Heart right ventricle (tissue), 16 donors: Measurements from ENCODE around the gene TRIM8. TPM values are rescaled to one million over a fixed set of nuclear protein-coding genes. Genes with fewer than 3 reads are reported as not detected.
A peak's percentile ranks its signal among the peaks of the same experiment; 100 is the strongest.

ENCODE experiments used
- ATAC-seq, 8 donors: fragments of 200-7000 bp; cut with Tn5 transposase; one replicate each; pipeline ENCODE4 v1.9.1; 2020; ENCODE audit warnings: mild to moderate bottlenecking in 8 of 8, moderate library complexity in 8 of 8, moderate number of reproducible peaks in 1 of 8
- DNase-seq, 2 donors: peaks; one replicate each; pipeline ENCODE4 v3.0.0-alpha.2; 2020
- H3K27ac ChIP-seq, 10 donors: fragments of 200-600 bp; sonication (generic) in 2 of 10; one replicate each; pipeline versions ENCODE4 v1.5.0 to v1.8.0; 2020 to 2022; ENCODE audit warnings: mild to moderate bottlenecking in 3 of 10
- H3K27me3 ChIP-seq, 7 donors: fragments of 200-600 bp; one replicate each; pipeline ENCODE4 v1.8.0; 2021 to 2022; ENCODE audit warnings: mild to moderate bottlenecking in 2 of 7
- H3K36me3 ChIP-seq, 9 donors: fragments of 200-600 bp; sonication (generic) in 1 of 9; one replicate each; pipeline versions ENCODE4 v1.5.0 to v1.8.0; 2020 to 2022; ENCODE audit warnings: mild to moderate bottlenecking in 2 of 9
- H3K4me1 ChIP-seq, 9 donors: fragments of 200-600 bp; sonication (generic) in 1 of 9; one replicate each; pipeline versions ENCODE4 v1.5.0 to v1.8.0; 2020 to 2022; ENCODE audit warnings: mild to moderate bottlenecking in 4 of 9
- H3K4me3 ChIP-seq, 10 donors: fragments of 200-600 bp; sonication (generic) in 2 of 10; one replicate each; pipeline versions ENCODE4 v1.5.0 to v1.8.0; 2020 to 2022; ENCODE audit warnings: mild to moderate bottlenecking in 7 of 10, moderate library complexity in 2 of 10
- H3K9me3 ChIP-seq, 11 donors: fragments of 200-600 bp in 10 of 11; sonication (generic) in 2 of 11; one replicate each; pipeline versions ENCODE4 v1.5.0 to v1.8.0; 2013 to 2022; ENCODE audit warnings: mild to moderate bottlenecking in 2 of 11, control low read depth in 1 of 11, moderate library complexity in 1 of 11
- WGBS, 2 donors: extraction: QIAGEN DNeasy Blood & Tissue Kit; methylation state at CpG; one replicate each; pipeline ENCODE4 v1.1.7; 2013; ENCODE audit warnings: inconsistent platforms in 1 of 2; 5-methylcytosine and 5-hydroxymethylcytosine counted together
- intact Hi-C, 10 donors: fragments of 100-400 bp; cut with DNase I; formaldehyde crosslinking; loops; one replicate each; pipeline versions ENCODE4 v1.11.1 to v1.14.2; 2022
- polyA plus RNA-seq, 2 donors: library from polyadenylated mRNA; stranded (reverse); fragments of 200-250 nt; gene quantifications; one replicate each; pipeline ENCODE4 v1.2.3, GENCODE V29; 2013
- total RNA-seq, 10 donors: library from RNA; stranded (reverse); fragmentation: NEBNext Ultra II Directional in 3 of 10; extraction: Animal tissue kit (Norgen Biotek cat#: 25700) in 3 of 10; gene quantifications; one replicate each; pipeline versions ENCODE4 v1.2.1 to v1.2.4, GENCODE V29; 2021 to 2023
- TF ChIP-seq, protein P1 (sequence below), 9 donors: fragments of 200-600 bp; sonication (generic) in 2 of 9; IDR thresholded peaks; one replicate each; pipeline versions ENCODE4 v1.5.0 to v1.8.0; 2021 to 2022; ENCODE audit warnings: antibody characterized with exemption in 9 of 9, mild to moderate bottlenecking in 5 of 9, moderate library complexity in 1 of 9
- donor health status: Arrhythmogenic right ventricular cardiomyopathy.
- donor health status: ischemic (EF 13 %, LVEDD 7.1; RV severe dilation, severe dysfunction).
- donor health status: healthy with polysubstance abuse.
- donor health status: DM: no; HTN: yes; CAD: no.
- donor health status: DM: no; HTN: no; CAD: no.
- donor health status: ischemic (EF 25% LVEDD 6.9; RV normal size, moderate dysfunction).
- donor health status: ischemic (EF 25% LVEDD 5.7; RV mildly dilated, moderate dysfunction).
- donor health status: healthy.
- donor health status: DM: yes; HTN: yes; CAD: no.
- donor health status: Ischemic cardiomyopathy.
- donor health status: ischemic (EF 35%, LVEDD 5.7; RV mildly dilated, moderate dysfunction).
- donor health status: nonischemic (EF 11% LVEDD 7.7; RV severe dilation, severe dysfunction).
- donor health status: DM: yes; HTN: yes; CAD: no.
- donor health status: PGD.
- donor health status: ischemic (EF 29% LVEDD 5.4; RV normal size, mild dysfunction).
- donor health status: nonischemic (EF 23%, LVEDD 6.1; RV moderate dilation, normal function).

Gene TRIM8
- total and polyA plus RNA-seq, 12 donors: 27.9 to 147 (median 88.8) TPM

DNA sequence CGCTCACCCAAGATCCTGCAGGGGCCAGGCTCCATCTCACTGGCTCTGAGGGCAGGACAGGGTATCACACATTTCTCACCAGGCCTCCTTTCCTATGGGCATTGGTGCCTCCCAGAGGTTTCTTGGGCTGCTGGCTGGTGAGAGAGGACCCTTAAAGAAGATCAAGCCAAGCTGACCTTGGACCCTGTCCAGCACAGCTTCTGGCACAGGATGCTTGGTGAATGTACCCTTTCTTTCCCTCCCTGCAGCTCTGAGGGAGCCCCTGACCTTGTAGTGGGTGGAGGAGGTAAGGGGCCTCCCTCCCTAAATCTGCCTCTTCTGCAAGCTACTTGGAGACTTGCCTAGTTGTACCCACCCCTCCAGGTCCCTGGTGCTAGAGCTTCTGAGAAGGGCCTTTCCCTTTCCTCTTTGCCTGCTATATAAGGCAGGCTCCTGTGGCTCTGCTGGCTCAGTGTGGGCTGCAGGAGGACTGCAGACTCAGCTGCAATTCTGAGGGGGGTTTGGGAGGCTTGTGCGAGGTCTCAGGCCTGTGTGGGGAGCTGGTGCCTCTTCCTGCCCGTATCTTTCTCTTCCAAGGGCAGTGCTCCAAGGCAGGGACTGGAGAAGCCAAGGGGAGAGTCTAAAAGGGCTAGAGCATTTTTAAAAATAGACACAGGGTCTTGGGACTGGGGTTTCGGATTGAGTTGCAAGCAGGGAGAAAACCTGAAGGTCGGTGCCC is 11.7 kb upstream of the TRIM8 start:
- WGBS, 2 donors: 27 to 30% methylated on average over 5 of the region's 5 CpGs
- TF ChIP-seq, protein P1, sequence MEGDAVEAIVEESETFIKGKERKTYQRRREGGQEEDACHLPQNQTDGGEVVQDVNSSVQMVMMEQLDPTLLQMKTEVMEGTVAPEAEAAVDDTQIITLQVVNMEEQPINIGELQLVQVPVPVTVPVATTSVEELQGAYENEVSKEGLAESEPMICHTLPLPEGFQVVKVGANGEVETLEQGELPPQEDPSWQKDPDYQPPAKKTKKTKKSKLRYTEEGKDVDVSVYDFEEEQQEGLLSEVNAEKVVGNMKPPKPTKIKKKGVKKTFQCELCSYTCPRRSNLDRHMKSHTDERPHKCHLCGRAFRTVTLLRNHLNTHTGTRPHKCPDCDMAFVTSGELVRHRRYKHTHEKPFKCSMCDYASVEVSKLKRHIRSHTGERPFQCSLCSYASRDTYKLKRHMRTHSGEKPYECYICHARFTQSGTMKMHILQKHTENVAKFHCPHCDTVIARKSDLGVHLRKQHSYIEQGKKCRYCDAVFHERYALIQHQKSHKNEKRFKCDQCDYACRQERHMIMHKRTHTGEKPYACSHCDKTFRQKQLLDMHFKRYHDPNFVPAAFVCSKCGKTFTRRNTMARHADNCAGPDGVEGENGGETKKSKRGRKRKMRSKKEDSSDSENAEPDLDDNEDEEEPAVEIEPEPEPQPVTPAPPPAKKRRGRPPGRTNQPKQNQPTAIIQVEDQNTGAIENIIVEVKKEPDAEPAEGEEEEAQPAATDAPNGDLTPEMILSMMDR (IDR thresholded peaks at IDR 0.05): no peak
- intact Hi-C loops: no loop called here
- Histone ChIP-seq H3K4me1 (peaks cover 35 to 77% (median 52%) of the 10 kb centered on the region in 9 donors), H3K27me3 (no peaks in the 10 kb centered on the region), H3K4me3 (no peak overlapping the region), H3K27ac (peak overlapping the region in 9 of 10 donors; percentile 53 to 88 (median 79)), H3K9me3 (no peaks in the 10 kb centered on the region), H3K36me3 (peaks cover 0 to 19% (median 0%) of the 10 kb centered on the region in 9 donors)
- ATAC-seq (peak; percentile 13 to 66 (median 40)), DNase-seq (no peak)

GRCh38 chr10:102633287-102633686 is 11.0 kb upstream of the TRIM8 start:
- Histone ChIP-seq H3K9me3 (no peaks in the 10 kb centered on the region), H3K27ac (peak overlapping the region in 9 of 10 donors; percentile 53 to 88 (median 79)), H3K4me1 (peaks cover 27 to 70% (median 44%) of the 10 kb centered on the region in 9 donors), H3K27me3 (no peaks in the 10 kb centered on the region), H3K36me3 (peaks cover 0 to 19% (median 0%) of the 10 kb centered on the region in 9 donors), H3K4me3 (no peak overlapping the region)
- intact Hi-C loops: no loop called here
- 20 to 21% methylated on average over 6 of the region's 6 CpGs for WGBS, 2 donors
- TF ChIP-seq, protein P1 (IDR thresholded peaks at IDR 0.05): no peak
- DNase-seq (no peak), ATAC-seq (peak in 5 of 8 donors; percentile 6 to 50 (median 25))

- peak overlapping the region in 9 of 10 donors; percentile 53 to 88 (median 79) for H3K27ac ChIP-seq
- no peak overlapping the region for H3K4me3 ChIP-seq
- WGBS, 2 donors: 69 to 82% methylated on average over 5 of the region's 5 CpGs
- intact Hi-C loops: no loop called here
- H3K4me1 ChIP-seq: peaks cover 24 to 65% (median 39%) of the 10 kb centered on the region in 9 donors
- peaks cover 0 to 19% (median 0%) of the 10 kb centered on the region in 9 donors for H3K36me3 ChIP-seq
- DNase-seq (no peak), ATAC-seq (peak in 3 of 8 donors; percentile 8 to 29 (median 9))
- TF ChIP-seq, protein P1 (IDR thresholded peaks at IDR 0.05): no peak
- no peaks in the 10 kb centered on the region for H3K9me3 ChIP-seq
- no peaks in the 10 kb centered on the region for H3K27me3 ChIP-seq
These were observed 10.4 kb upstream of the TRIM8 start for GRCh38 chr10:102633848-102634247.

DNA sequence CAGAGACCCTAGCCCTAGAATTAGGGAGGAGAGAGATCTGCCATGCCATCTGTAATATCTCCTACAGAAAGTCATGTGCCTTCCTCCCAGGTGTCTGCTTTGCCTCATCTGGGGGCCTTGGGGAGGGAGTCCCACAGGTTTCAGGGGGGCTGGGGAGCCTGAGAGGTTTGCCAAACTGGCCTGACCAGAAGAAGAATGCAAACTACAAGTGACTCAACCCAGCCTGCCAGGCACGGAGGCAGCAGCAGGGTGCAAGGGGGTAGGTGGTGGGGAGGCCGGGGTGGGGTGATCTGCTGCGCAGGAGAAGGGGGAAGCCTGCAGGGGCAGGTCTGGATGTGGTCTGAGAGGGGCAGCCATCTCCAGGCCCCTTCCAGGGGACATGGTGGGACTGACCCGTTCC is 9.6 kb upstream of the TRIM8 start:
- no peak for ATAC-seq
- no peak overlapping the region for H3K4me3 ChIP-seq

More for the DNA sequence above, 9.6 kb upstream of the TRIM8 start:
- H3K27ac ChIP-seq: peak overlapping the region in 5 of 10 donors; percentile 4 to 82 (median 28)
- intact Hi-C loops: loop anchor here in 1 of 10 donors (5.0 kb wide), 1 partner anchor 32 kb away; no protein-coding TSS in a partner anchor
- H3K36me3 ChIP-seq: peaks cover 0 to 19% (median 0%) of the 10 kb centered on the region in 9 donors
- no peaks in the 10 kb centered on the region for H3K9me3 ChIP-seq
- WGBS, 2 donors: 70 to 76% methylated on average over 4 of the region's 4 CpGs
- peaks cover 24 to 56% (median 30%) of the 10 kb centered on the region in 9 donors for H3K4me1 ChIP-seq
- no peak for DNase-seq
- H3K27me3 ChIP-seq: no peaks in the 10 kb centered on the region
- TF ChIP-seq, protein P1 (IDR thresholded peaks at IDR 0.05): no peak
